ENCODE results near the gene ZNF133.
A peak's percentile ranks its signal among the peaks of the same experiment; 100 is the strongest.
"Not testable (repeated sequence)": the region's sequence is repeated elsewhere in the genome, so short reads cannot be mapped to it uniquely, and the experiment has no call there.

ZNF133 gene

GRCh38 chr20:18287915-18288748 lies at the start of gene ZNF133:
Gene ZNF133, plus strand, starts transcription at chr20:18288527. Its CDS starts 17,160 bp downstream, at chr20:18305687.
- peak; percentile 88 for DNase-seq (ENCODE audit: extremely low spot score, insufficient read length, low read depth)
- FAIRE-seq, result peak; percentile 98

DNA sequence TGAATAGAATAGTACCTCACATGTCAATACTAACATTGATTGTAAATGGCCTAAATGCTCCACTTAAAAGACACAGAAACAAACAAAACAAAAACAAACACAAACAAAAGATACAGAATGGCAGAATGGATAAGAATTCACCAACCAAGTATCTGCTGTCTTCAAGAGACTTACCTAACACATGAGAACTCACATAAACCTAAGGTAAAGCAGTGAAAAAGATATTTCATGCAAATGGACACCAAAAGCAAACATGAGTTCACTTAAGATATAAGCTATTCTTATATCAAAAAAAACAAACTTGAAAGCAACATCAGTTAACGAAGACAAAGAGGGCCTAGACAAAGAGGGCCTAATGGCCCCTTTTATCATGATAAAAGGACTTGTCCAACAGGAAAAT lies 47.3 kb upstream of the ZNF133 start:
- no peak for FAIRE-seq
- DNase-seq (ENCODE audit: extremely low spot score, insufficient read length, low read depth), result no peak

DNA sequence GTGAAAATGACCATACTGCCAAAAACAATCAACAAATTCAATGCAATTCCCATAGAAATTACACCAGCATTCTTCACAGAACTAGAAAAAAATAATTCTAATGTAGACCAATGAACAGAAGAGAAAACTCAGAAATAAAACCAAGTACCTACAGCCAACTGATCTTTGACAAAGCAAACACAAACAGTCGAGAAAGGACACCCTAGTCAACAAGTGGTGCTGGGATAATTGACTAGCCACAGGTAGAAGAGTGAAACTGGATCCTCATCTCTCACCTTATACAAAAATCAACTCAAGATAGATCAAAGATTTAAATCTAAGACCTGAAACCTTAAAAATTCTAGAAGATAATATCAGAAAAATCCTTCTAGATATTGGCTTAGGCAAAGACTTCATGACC lies 44.5 kb upstream of the ZNF133 start:
- FAIRE-seq (no peak), DNase-seq (ENCODE audit: extremely low spot score, insufficient read length, low read depth) (no peak)

DNA sequence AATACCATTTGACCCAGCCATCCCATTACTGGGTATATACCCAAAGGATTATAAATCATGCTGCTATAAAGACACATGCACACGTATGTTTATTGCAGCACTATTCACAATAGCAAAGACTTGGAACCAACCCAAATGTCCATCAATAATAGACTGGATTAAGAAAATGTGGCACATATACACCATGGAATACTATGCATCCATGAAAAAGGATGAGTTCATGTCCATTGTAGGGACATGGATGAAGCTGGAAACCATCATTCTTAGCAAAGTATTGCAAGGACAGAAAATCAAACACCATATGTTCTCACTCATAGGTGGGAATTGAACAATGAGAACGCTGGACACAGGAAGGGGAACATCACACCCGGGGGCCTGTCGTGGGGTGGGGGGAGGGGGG lies 39.8 kb upstream of the ZNF133 start:
- not testable (repeated sequence) for FAIRE-seq; DNase-seq (ENCODE audit: extremely low spot score, insufficient read length, low read depth)

DNA sequence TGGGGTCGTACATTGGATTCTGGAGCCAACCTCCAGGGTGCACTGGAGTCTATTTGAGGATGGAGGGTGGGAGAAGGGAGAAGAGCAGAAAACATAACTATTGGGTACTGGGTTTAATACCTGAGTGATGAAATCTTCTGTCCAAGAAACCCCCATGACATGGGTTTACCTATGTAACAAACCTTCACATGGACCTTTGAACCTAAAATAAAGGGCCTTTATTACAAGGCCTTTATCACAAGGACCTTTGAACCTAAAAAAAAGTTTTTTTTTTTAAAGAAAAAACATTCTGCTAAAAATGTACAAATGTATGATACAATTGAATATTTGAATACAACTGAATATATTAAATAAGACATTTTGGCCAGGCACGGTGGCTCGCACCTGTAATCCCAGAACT lies 38.1 kb upstream of the ZNF133 start:
- no peak for DNase-seq (ENCODE audit: extremely low spot score, insufficient read length, low read depth)
- no peak for FAIRE-seq

DNA sequence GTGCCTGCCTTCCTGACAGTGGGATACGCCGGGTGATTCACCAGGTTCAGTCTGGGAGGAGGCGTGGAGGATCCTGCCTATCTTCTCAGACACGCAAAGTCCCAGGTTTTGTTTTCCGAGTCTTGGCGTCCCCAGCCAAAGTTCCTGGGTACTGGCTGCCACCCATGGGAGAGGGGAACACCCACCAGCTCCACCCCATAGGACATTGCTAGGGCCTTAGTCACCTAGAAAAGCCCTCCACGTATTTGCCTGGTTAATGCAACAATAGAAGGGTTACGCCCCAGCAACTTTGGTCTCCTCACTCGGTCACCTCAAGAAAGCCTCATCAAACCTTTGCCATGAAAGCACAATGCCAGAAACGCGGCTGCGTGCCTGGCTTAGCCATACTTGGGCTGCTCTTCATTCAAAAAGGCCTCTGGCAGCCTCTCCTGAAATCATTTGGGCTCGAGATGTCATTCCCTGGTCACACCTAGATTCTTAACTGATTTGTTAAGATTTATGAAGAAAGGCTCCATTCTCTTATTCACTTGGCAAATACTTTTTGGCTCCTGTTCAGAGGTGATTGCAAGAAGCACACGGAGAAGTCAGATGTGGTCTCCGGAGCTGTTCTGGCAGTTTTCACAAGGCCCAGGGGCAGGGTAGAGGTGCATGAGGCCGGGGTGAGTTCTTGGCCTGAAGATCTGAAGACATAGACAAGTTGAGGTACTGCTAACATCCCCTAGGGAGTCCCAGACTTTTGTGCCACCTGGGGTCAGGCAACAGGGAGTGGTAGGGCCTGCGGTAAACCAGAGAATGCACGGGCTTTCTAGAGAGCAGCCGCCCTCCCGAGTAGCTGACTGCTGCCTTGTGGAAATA lies 35.5 kb upstream of the ZNF133 start:
- DNase-seq (ENCODE audit: extremely low spot score, insufficient read length, low read depth) (no peak), FAIRE-seq (no peak)

DNA sequence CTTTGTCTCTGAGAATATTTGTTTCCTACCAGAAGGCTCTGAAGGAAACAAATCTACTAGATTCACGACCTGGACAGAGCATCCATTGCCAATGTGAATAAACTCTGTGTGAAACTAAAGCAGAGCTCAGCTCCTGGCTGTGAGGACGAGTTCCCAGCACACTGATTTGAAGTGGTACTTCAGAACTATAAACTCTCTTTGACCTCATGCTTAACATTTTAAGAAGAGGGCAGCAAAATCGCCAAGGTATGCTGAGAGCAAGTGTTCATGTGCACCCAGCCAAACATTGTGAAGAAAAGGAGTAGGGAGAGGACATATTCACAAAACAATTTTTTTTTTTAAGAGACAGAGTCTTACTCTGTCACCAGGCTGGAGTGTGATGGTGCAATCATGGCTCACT lies 33.7 kb upstream of the ZNF133 start:
- no peak for DNase-seq (ENCODE audit: extremely low spot score, insufficient read length, low read depth)
- no peak for FAIRE-seq

DNA sequence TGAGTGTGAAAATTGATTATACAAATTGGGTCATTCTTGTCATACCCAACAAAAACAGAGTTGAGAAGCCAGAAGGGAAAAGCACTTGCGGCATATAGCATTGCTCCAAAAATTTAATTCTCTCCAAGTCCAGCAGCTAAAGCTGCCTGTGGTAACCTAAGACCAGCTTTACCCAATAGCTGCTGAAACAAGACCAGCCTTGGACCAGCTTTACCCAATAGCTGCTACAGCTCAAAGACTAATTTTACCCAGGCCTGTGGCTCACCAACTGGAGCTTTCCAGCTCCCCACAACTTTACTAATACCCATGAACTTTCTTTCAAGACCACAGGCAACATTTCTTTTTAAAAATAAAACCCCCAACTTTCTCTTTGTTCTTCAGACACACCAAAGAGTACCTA lies 32.8 kb upstream of the ZNF133 start:
- DNase-seq (ENCODE audit: extremely low spot score, insufficient read length, low read depth) (no peak), FAIRE-seq (no peak)

GRCh38 chr20:18256440-18257090 lies 31.8 kb upstream of the ZNF133 start:
- FAIRE-seq (no peak), DNase-seq (ENCODE audit: extremely low spot score, insufficient read length, low read depth) (no peak)

DNA sequence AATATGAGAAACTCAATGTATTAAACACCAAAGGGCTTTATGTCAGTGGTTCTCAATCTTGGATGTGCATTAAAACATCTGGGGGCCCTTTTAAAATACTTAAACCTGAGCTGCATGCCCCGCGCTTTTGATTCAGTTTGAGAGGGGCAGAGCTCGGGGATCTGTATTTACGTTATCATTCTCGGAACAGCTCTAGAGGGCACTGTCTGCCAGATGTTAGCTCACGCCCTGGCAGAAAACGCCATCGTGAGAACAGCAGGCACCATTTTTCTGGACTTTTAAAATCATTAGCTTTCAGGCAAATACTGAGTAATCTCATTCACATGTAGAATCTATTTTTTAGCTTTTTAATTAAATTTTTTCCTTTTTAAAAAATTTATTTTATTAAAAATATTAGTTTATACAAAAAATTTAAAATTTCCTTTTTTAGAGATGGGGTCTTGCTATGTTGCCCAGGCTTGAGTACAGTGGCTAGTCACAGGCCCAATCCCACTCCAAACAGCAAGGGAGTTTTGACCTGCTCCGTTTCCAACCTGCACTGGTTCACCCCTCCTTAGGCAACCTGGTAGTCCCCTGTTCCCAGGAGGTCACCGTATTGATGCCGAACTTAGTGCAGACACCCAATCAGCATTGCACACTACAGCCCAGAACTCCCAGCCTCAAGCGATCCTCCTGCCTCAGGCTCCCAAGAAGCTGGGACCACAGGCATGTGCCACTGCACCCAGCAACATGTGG lies 30.0 kb upstream of the ZNF133 start:
- no peak for FAIRE-seq
- DNase-seq (ENCODE audit: extremely low spot score, insufficient read length, low read depth), result no peak

DNA sequence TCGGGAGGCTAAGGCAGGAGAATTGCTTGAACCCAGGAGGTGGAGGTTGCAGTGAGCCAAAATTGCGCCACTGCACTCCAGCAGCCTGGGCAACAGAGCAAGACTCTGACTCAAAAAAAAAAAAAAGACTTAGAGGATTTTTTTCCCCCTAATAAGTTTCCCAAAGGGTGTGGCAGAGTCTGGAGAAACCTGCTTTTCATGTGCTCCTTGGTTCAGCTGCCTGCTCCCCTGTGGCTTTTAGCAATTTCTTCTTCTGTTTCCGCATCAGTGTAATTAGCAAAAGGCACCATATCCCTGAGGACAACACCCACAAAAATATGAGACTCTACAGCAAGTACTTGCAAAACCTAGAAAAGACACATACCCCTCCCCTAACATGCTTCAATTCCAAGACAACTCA lies 28.6 kb upstream of the ZNF133 start:
- FAIRE-seq (no peak), DNase-seq (ENCODE audit: extremely low spot score, insufficient read length, low read depth) (no peak)

DNA sequence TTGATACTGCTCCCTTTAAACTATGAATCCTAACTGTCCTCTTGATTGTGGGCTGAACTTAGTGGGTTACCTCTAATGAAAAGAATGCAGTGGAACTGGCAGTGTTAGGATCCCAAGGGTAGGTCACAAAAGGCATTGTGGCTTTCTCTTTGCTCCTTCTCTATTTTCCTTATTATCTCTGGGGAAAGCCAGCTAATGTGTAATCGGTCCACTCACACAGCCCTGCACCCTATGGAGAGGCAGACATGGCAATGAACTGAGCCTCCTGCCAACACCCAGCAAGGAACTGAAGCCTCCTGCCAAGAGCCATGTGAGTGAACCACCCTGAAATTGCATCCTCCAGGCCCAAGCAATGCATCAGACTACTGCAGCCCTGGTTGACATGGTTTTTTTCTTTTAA lies 24.6 kb upstream of the ZNF133 start:
- FAIRE-seq (no peak), DNase-seq (ENCODE audit: extremely low spot score, insufficient read length, low read depth) (no peak)

DNA sequence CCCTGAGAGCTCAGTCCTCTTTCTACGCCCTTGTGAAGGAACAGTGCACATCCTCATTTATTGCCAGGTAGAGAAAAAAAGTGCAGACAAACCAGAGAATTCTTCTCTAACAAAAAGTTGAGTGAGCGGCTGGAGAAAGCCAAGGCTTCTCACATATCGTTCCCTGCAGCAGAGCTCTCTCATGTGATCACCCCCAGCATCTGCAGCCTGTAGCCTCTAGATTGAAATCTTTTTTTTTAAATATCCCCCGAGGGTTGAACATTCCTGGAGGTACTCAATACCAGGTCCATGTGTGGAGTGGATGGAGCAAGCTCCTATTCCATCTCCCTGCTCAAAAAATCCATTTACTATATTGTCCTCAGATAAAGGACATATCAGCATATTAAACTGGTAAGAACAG lies 22.9 kb upstream of the ZNF133 start:
- DNase-seq (ENCODE audit: extremely low spot score, insufficient read length, low read depth), result no peak
- FAIRE-seq, result no peak

DNA sequence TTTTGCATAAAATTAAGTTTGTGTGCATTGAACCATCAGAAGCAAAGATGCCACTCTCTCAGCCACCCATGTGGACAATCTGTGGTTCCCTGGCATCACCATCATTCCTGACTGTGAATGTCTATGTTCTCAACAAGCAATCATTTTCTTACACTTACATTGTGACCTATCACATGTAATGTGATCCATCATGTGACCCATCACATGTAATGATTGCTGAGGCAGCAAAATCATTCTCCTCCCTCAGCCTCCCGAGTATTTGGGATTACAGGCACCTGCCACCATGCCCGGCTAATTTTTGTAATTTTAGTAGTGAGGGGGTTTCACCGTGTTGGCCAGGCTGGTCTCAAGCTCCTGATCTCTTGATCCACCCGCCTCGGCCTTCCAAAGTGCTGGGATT lies 22.0 kb upstream of the ZNF133 start:
- DNase-seq (ENCODE audit: extremely low spot score, insufficient read length, low read depth), result no peak
- FAIRE-seq, result no peak

DNA sequence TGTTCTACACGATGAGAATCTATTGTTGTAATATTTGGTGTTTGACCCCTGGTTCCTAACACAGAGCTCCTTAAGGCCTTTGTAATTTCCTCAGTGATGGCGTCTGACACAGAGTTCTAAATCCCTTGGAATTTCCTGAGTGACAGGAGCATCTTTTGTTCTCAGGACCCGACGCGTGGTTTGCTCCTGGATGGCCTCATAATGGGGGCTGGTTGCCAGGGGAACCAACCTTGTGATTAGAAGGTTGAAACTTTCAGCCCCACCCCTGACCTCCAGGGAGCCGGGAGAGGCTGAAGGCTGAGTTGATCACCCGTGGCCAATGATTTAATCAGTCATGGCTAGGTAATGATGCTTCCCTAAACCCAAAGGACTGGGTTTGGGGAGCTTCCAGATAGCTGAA lies 20.5 kb upstream of the ZNF133 start:
- DNase-seq (ENCODE audit: extremely low spot score, insufficient read length, low read depth), result no peak
- no peak for FAIRE-seq

DNA sequence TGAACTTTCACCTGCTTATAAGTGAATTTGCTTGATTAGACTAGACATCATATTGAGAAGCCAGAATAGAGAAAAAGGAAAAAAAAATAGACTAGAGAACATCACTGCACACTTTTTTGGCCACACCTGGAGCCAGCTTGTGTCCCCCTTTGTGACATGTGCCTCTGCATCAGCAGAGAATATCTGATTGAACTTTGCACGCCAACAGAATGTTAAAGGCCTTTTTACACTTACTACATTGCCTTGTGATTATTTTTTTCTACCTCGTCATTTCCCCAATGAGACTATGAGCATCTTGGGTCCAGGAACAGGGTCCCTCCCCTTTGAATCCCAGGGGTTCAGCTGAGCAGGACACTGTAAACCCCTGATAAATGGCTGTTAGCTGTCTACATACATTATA lies 17.2 kb upstream of the ZNF133 start:
- no peak for DNase-seq (ENCODE audit: extremely low spot score, insufficient read length, low read depth)
- no peak for FAIRE-seq

GRCh38 chr20:18272451-18272850 lies 15.9 kb upstream of the ZNF133 start:
- FAIRE-seq (no peak), DNase-seq (ENCODE audit: extremely low spot score, insufficient read length, low read depth) (no peak)

GRCh38 chr20:18273738-18274137 lies 14.6 kb upstream of the ZNF133 start:
- FAIRE-seq, result no peak
- DNase-seq (ENCODE audit: extremely low spot score, insufficient read length, low read depth), result no peak

DNA sequence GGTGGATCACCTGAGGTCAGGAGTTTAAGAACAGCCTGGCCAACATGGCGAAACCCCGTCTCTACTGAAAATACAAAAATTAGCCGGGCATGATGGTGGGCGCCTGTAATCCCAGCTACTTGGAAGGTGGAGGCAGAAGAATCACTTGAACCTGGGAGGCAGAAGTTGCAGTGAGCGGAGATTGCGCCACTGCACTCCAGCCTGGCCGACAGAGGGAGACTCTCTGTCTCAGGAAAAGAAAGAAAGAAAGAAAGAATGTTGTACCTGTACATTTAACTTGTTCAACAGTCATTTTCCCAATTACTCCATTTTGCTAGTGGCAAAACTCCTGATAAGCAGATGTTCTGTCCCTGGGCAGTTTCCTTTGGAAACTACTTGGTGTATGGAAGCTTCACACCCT lies 12.4 kb upstream of the ZNF133 start:
- FAIRE-seq, result not testable (repeated sequence)

GRCh38 chr20:18276821-18277220 lies 11.5 kb upstream of the ZNF133 start:
- DNase-seq (ENCODE audit: extremely low spot score, insufficient read length, low read depth), result peak; percentile 26
- peak; percentile 87 for FAIRE-seq

More for the DNA sequence above, 12.4 kb upstream of the ZNF133 start:
- not testable (repeated sequence) for DNase-seq (ENCODE audit: extremely low spot score, insufficient read length, low read depth)

Data from GM18507 (cell line).